GM12878 (cell line): ENCODE results near the gene RMP24.

Experiments
- ATAC-seq: fragments of 200-7000 bp; cut with Tn5 transposase; 3 replicates; pipeline ENCODE4 v1.9.1; 2020; ENCODE audit warnings: mild to moderate bottlenecking, moderate library complexity
- BruUV-seq: library from RNA; stranded (reverse); fragments of 400-500 nt; replicated peaks from 2 replicates; lab custom pipeline; 2021; lab: Mats Ljungman, UMichigan
- CTCF ChIA-PET: fragments of 300-600 bp; sonication (Branson Sonifier 250); formaldehyde crosslinking; extraction: SDS; loops from one replicate; lab custom pipeline; 2021; ENCODE audit warnings: inconsistent platforms; lab: Yijun Ruan, JAX
- POLR2A ChIA-PET: fragments of 350-600 bp; formaldehyde crosslinking; extraction: SDS; loops from one replicate; lab custom pipeline; 2021; ENCODE audit warnings: inconsistent platforms; lab: Charles Lee
- RAD21 ChIA-PET: fragments of 300-600 bp; sonication (Branson Sonifier 250); formaldehyde crosslinking; loops from one replicate; lab custom pipeline; 2023; ENCODE audit warnings: antibody characterized with exemption; ENCODE audit not compliant: unreplicated experiment; lab: Charles Lee
- SMC1A ChIA-PET: fragments of 300-600 bp; sonication (Branson Sonifier 250); formaldehyde crosslinking; loops from one replicate; lab custom pipeline; 2023; ENCODE audit not compliant: unreplicated experiment, uncharacterized antibody; lab: Charles Lee
- DNase-seq: peaks from one replicate; pipeline ENCODE4 v3.0.0-alpha.2; 2011; ENCODE audit warnings: low read depth, low spot score
- FAIRE-seq: peaks from 3 replicates; lab custom pipeline; 2011; peaks lifted over from hg19 to GRCh38; lab: Jason Lieb, UNC
- H2AFZ ChIP-seq: 2 replicates; pipeline ENCODE4 v1.6.0; 2011; ENCODE audit warnings: low read depth, low read length, control low read depth; ENCODE audit not compliant: control insufficient read depth
- H3K27ac ChIP-seq: 2 replicates; pipeline ENCODE4 v1.5.1; 2011; ENCODE audit warnings: control low read depth; ENCODE audit not compliant: control insufficient read depth, insufficient read depth
- H3K27me3 ChIP-seq, 2 experiments: replicated peaks in 1 of 2; 2 replicates each; pipeline versions ENCODE4 v1.6.0 to v1.6.1; 2011; ENCODE audit warnings: low read length in 1 of 2; ENCODE audit not compliant: control insufficient read depth in 2 of 2, insufficient read depth in 2 of 2
- H3K36me3 ChIP-seq, 2 experiments: 2 replicates each; pipeline ENCODE4 v1.5.1; 2011; ENCODE audit warnings: low read length in 1 of 2; ENCODE audit not compliant: control insufficient read depth in 2 of 2, insufficient read depth in 2 of 2
- H3K4me1 ChIP-seq: 2 replicates; pipeline ENCODE4 v1.6.1; 2011; ENCODE audit warnings: mild to moderate bottlenecking, low read length, moderate library complexity, mixed read lengths; ENCODE audit not compliant: control insufficient read depth, insufficient read depth
- H3K4me2 ChIP-seq: 2 replicates; pipeline ENCODE4 v1.6.0; 2011; ENCODE audit warnings: control low read depth; ENCODE audit not compliant: control insufficient read depth, insufficient read depth
- H3K4me3 ChIP-seq: fragments of 200-600 bp; sonication (generic); 2 replicates; pipeline ENCODE4 v1.5.1; 2016
- H3K79me2 ChIP-seq: 2 replicates; pipeline ENCODE4 v1.6.0; 2011; ENCODE audit warnings: low read length; ENCODE audit not compliant: control insufficient read depth, insufficient read depth
- H3K9ac ChIP-seq: 2 replicates; pipeline ENCODE4 v1.8.0; 2011; ENCODE audit warnings: low read length, control low read depth, mixed read lengths; ENCODE audit not compliant: control insufficient read depth, insufficient read depth
- H3K9me3 ChIP-seq: replicated peaks from 3 replicates; pipeline ENCODE4 v1.5.1; 2011; ENCODE audit warnings: mild to moderate bottlenecking, low read length; ENCODE audit not compliant: control insufficient read depth, insufficient read depth
- H4K20me1 ChIP-seq: 2 replicates; pipeline ENCODE4 v1.6.0; 2011; ENCODE audit not compliant: control insufficient read depth, insufficient read depth
- ASH2L ChIP-seq: fragments of 300-600, 200-600 bp; sonication (generic); IDR thresholded peaks from 2 replicates; pipeline ENCODE4 v1.6.1; 2017; ENCODE audit warnings: low read depth, mild to moderate bottlenecking, borderline replicate concordance
- BRCA1 ChIP-seq: IDR thresholded peaks from 2 replicates; pipeline ENCODE4 v1.6.1; 2011; ENCODE audit warnings: low read depth, low read length, improper control_type of control experiment
- HCFC1 ChIP-seq: fragments of 150-350 bp; IDR thresholded peaks from 2 replicates; pipeline ENCODE4 v1.6.1; 2014; ENCODE audit warnings: low read length
- HDAC6 ChIP-seq: fragments of 200-600 bp; sonication (generic); IDR thresholded peaks from one replicate; pipeline ENCODE4 v1.8.0; 2017; ENCODE audit warnings: antibody characterized with exemption; ENCODE audit not compliant: unreplicated experiment
- KAT2A ChIP-seq: conservative IDR thresholded peaks from 2 replicates; pipeline ENCODE4 v1.6.1; 2011; ENCODE audit warnings: low read depth, low read length; ENCODE audit not compliant: control insufficient read depth
- NFYA ChIP-seq: IDR thresholded peaks from 2 replicates; pipeline ENCODE4 v1.6.1; 2011; ENCODE audit warnings: low read depth, mild to moderate bottlenecking, low read length, improper control_type of control experiment, borderline replicate concordance
- RCOR1 ChIP-seq: conservative IDR thresholded peaks from 2 replicates; pipeline ENCODE4 v1.6.1; 2012; ENCODE audit warnings: low read depth, low read length, improper control_type of control experiment
- RUNX3 ChIP-seq: IDR thresholded peaks from 2 replicates; pipeline ENCODE4 v1.6.1; 2012; ENCODE audit warnings: low read length, inconsistent platforms
- SMARCA5 ChIP-seq: fragments of 450-650 bp; IDR thresholded peaks from 2 replicates; pipeline ENCODE4 v1.6.1; 2017; ENCODE audit warnings: mild to moderate bottlenecking
- SP1 ChIP-seq: IDR thresholded peaks from one replicate; pipeline ENCODE4 v1.6.1; 2011; ENCODE audit warnings: low read depth, low read length
- TCF3 ChIP-seq: IDR thresholded peaks from 2 replicates; pipeline ENCODE4 v1.6.1; 2012; ENCODE audit warnings: low read depth, mild to moderate bottlenecking, low read length, borderline replicate concordance; ENCODE audit not compliant: insufficient read depth
- ZNF217 ChIP-seq: fragments of 450-650 bp; IDR thresholded peaks from 2 replicates; pipeline ENCODE4 v1.6.1; 2017; ENCODE audit warnings: antibody characterized with exemption, mild to moderate bottlenecking
- WGBS: methylation state at CpG from one replicate; pipeline ENCODE4 v1.1.6; 2016; ENCODE audit warnings: low lambda C conversion rate; ENCODE audit not compliant: insufficient replicate concordance, insufficient coverage; ENCODE audit errors: missing lambda C conversion rate; 5-methylcytosine and 5-hydroxymethylcytosine counted together
- in situ Hi-C: fragments of 300-500 bp; cut with MboI; formaldehyde crosslinking; loops from 9 replicates; pipeline ENCODE4 v1.14.3; 2018; ENCODE audit warnings: mixed read lengths
- intact Hi-C: fragments of 100-400 bp; cut with micrococcal nuclease; formaldehyde crosslinking; loops from one replicate; pipeline ENCODE4 v1.14.2; 2022; ENCODE audit not compliant: unreplicated experiment
- TF ChIP-seq, protein P1 (sequence below): IDR thresholded peaks from 2 replicates; pipeline ENCODE4 v1.6.1; 2012; ENCODE audit warnings: low read depth, low read length, improper control_type of control experiment
- TF ChIP-seq, protein P2 (sequence below): fragments of 450-650 bp; IDR thresholded peaks from 2 replicates; pipeline ENCODE4 v1.6.1; 2017; ENCODE audit warnings: mild to moderate bottlenecking

The RMP24 gene

DNA sequence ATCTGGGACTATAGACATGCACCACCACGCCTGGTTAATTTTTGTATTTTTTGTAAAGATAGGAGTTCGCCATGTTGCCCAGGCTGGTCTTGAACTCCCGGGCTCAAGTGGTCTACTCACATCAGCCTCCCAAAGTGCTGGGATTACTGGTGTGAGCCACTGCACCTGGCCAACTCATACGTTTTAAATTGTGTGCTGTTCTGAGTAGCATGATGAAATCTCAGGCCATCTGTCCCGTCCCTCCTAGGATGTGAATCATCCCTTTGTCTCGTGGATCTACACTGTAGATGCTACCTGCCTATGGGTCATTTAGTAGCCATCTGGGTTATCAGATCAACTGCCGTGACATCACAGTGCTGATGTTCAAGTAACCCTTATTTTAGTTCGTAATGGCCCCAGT is 38.5 kb upstream of the RMP24 start:
- in situ Hi-C loops, result no loop called here
- intact Hi-C loops, result no loop called here
- ChIA-PET POLR2A (no interaction called here), RAD21 (no interaction called here), SMC1A (no interaction called here), CTCF (no interaction called here)
- ATAC-seq (no peak), FAIRE-seq (no peak), DNase-seq (no peak)
- no peak overlapping the region for H3K4me3 ChIP-seq
- H3K27me3 ChIP-seq, result no peaks in the 10 kb centered on the region; a peak in 1 of 4 replicates
- 26% methylated on average over 8 of the region's 8 CpGs for WGBS
- H2AFZ ChIP-seq, result no peak overlapping the region
- no TSS peak for BruUV-seq
- peaks cover 1% of the 10 kb centered on the region; the same call in 2 of the 3 replicates for H3K9me3 ChIP-seq
- H3K27ac ChIP-seq, result no peak overlapping the region
- no peak overlapping the region for H3K4me2 ChIP-seq
- H3K36me3 ChIP-seq, result no peaks in the 10 kb centered on the region
- TF ChIP-seq RCOR1 (no peak), SP1 (no peak), HDAC6 (no peak), HCFC1 (no peak)
- no peak overlapping the region for H3K9ac ChIP-seq
- H3K4me1 ChIP-seq, result no peaks in the 10 kb centered on the region
- no peaks in the 10 kb centered on the region for H3K79me2 ChIP-seq
- no peaks in the 10 kb centered on the region for H4K20me1 ChIP-seq

DNA sequence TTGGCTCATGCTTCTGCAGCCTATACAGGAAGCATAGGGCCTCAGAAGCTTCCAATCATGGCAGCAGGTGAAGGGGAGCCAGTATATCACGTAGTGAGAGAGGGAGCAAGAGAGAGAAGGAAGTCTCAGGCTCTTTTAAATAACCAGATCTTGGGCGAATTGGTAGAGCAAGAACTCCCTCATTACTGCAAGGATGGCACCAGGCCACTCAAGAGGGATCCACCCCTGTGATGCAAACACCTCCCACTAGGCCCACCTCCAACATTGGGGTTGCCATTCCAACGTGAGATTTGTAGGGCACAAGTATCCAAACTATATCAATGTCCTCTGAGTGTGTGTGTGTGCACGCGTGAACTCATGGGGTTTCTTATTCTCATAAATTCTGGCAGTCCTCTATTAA is 37.6 kb upstream of the RMP24 start:
- H3K27me3 ChIP-seq, result no peaks in the 10 kb centered on the region; a peak in 1 of 4 replicates
- no peaks in the 10 kb centered on the region for H4K20me1 ChIP-seq
- H2AFZ ChIP-seq, result no peak overlapping the region
- ChIA-PET POLR2A (no interaction called here), CTCF (no interaction called here), RAD21 (no interaction called here), SMC1A (no interaction called here)
- ATAC-seq (no peak), FAIRE-seq (no peak), DNase-seq (no peak)
- no peak overlapping the region for H3K27ac ChIP-seq
- no peak overlapping the region for H3K4me3 ChIP-seq
- H3K79me2 ChIP-seq, result no peaks in the 10 kb centered on the region
- no peak for TF ChIP-seq KAT2A
- TF ChIP-seq NFYA, result no peak
- TF ChIP-seq, protein P1, sequence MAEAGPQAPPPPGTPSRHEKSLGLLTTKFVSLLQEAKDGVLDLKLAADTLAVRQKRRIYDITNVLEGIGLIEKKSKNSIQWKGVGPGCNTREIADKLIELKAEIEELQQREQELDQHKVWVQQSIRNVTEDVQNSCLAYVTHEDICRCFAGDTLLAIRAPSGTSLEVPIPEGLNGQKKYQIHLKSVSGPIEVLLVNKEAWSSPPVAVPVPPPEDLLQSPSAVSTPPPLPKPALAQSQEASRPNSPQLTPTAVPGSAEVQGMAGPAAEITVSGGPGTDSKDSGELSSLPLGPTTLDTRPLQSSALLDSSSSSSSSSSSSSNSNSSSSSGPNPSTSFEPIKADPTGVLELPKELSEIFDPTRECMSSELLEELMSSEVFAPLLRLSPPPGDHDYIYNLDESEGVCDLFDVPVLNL, result no peak
- no peak for TF ChIP-seq SMARCA5
- TF ChIP-seq ASH2L, result no peak
- TF ChIP-seq BRCA1, result no peak
- TF ChIP-seq, protein P2, sequence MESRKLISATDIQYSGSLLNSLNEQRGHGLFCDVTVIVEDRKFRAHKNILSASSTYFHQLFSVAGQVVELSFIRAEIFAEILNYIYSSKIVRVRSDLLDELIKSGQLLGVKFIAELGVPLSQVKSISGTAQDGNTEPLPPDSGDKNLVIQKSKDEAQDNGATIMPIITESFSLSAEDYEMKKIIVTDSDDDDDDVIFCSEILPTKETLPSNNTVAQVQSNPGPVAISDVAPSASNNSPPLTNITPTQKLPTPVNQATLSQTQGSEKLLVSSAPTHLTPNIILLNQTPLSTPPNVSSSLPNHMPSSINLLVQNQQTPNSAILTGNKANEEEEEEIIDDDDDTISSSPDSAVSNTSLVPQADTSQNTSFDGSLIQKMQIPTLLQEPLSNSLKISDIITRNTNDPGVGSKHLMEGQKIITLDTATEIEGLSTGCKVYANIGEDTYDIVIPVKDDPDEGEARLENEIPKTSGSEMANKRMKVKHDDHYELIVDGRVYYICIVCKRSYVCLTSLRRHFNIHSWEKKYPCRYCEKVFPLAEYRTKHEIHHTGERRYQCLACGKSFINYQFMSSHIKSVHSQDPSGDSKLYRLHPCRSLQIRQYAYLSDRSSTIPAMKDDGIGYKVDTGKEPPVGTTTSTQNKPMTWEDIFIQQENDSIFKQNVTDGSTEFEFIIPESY, result no peak
- no peak for TF ChIP-seq RUNX3
- no peak for TF ChIP-seq ZNF217
- TF ChIP-seq TCF3, result no peak
- H3K9ac ChIP-seq, result no peak overlapping the region
- H3K4me1 ChIP-seq, result no peaks in the 10 kb centered on the region
- H3K9me3 ChIP-seq, result peaks cover 1% of the 10 kb centered on the region; the same call in 2 of the 3 replicates
- intact Hi-C loops (no loop called here), in situ Hi-C loops (no loop called here)
- 38% methylated on average over 5 of the region's 5 CpGs for WGBS
- H3K4me2 ChIP-seq, result no peak overlapping the region
- BruUV-seq, result no TSS peak
- no peaks in the 10 kb centered on the region for H3K36me3 ChIP-seq
